GM18526 (cell line): ENCODE data around the gene CCDC154.

Experiments used
- POLR2A ChIP-seq: IDR thresholded peaks from 3 replicates; pipeline ENCODE4 v1.6.1; 2011; ENCODE audit not compliant: insufficient read length; ENCODE audit errors: extremely low read depth

The CCDC154 gene

GRCh38 chr16:1427473-1428461 lies 16.6 kb downstream of the CCDC154 start:
- TF ChIP-seq POLR2A: no peak

GRCh38 chr16:1426734-1427471 lies 17.5 kb downstream of the CCDC154 start:
- no peak for TF ChIP-seq POLR2A

GRCh38 chr16:1425616-1426370 lies 18.6 kb downstream of the CCDC154 start:
- TF ChIP-seq POLR2A: no peak

GRCh38 chr16:1424028-1424427 lies 20.3 kb downstream of the CCDC154 start:
- no peak for TF ChIP-seq POLR2A

GRCh38 chr16:1422076-1422475 lies 22.3 kb downstream of the CCDC154 start:
- no peak for TF ChIP-seq POLR2A

GRCh38 chr16:1420111-1420539 lies 24.2 kb downstream of the CCDC154 start:
- TF ChIP-seq POLR2A: no peak

- no peak for TF ChIP-seq POLR2A
Measured at GRCh38 chr16:1416521-1416941, 27.8 kb downstream of the CCDC154 start.

GRCh38 chr16:1414532-1415260 lies 29.7 kb downstream of the CCDC154 start, which contains the start of gene UNKL:
UNKL (minus strand) TSS chr16:1414704; CDS start chr16:1414691, 13 bp downstream.
- TF ChIP-seq POLR2A: peak; percentile 49

GRCh38 chr16:1413684-1414531 lies 30.4 kb downstream of the CCDC154 start:
- no peak for TF ChIP-seq POLR2A

GRCh38 chr16:1412847-1413246 lies 31.5 kb downstream of the CCDC154 start:
- TF ChIP-seq POLR2A: no peak

GRCh38 chr16:1408171-1408837 lies 36.1 kb downstream of the CCDC154 start:
- TF ChIP-seq POLR2A: no peak

GRCh38 chr16:1407753-1408152 lies 36.6 kb downstream of the CCDC154 start:
- TF ChIP-seq POLR2A: no peak

GRCh38 chr16:1403733-1404132 lies 40.6 kb downstream of the CCDC154 start:
- no peak for TF ChIP-seq POLR2A
